HFF-Myc (cell line): ENCODE results near the gene BMPR1B.

Experiments used
- DNase-seq: peaks from one replicate; pipeline ENCODE4 v3.0.0-alpha.2; 2011; ENCODE audit warnings: low read depth; ENCODE audit errors: extremely low read depth
- H3K4me3 ChIP-seq: replicated peaks from 2 replicates; pipeline ENCODE4 v1.5.1; 2011; ENCODE audit warnings: low read depth, mild to moderate bottlenecking, control low read depth, low read length
- CTCF ChIP-seq: IDR thresholded peaks from 2 replicates; pipeline ENCODE4 v1.5.1; 2012; ENCODE audit warnings: mild to moderate bottlenecking, low read depth, low read length, control low read depth; ENCODE audit errors: missing control alignments

The BMPR1B gene

GRCh38 chr4:94741304-94741703 lies 16.5 kb upstream of the BMPR1B start:
- no peak for TF ChIP-seq CTCF
- H3K4me3 ChIP-seq = no peak overlapping the region
- no peak for DNase-seq

- no peak for DNase-seq
- no peak for TF ChIP-seq CTCF
- no peak overlapping the region for H3K4me3 ChIP-seq
These were observed 13.9 kb upstream of the BMPR1B start for GRCh38 chr4:94743838-94744237.

GRCh38 chr4:94744850-94745249 lies 12.9 kb upstream of the BMPR1B start:
- DNase-seq = no peak
- no peak for TF ChIP-seq CTCF
- H3K4me3 ChIP-seq = no peak overlapping the region

DNA sequence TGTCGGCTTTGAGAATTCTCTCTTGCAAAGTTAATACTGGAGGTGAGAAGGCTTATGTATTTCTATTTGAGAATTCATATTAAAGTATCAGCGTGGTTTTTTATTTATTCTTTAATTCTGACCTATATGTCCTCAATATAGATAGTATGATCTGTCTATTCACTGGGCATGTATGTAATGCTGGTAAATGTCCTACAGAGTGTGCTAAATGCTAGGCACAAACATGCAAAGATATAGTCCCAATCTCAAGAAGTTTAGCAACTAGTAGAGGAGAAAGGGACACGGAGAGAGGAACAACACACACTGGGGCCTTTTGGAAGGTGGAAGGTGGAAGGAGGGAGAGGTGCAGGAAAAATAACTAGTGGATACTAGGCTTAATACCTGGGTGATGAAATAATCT lies 11.0 kb upstream of the BMPR1B start:
- TF ChIP-seq CTCF = no peak
- H3K4me3 ChIP-seq = no peak overlapping the region
- DNase-seq = no peak

DNA sequence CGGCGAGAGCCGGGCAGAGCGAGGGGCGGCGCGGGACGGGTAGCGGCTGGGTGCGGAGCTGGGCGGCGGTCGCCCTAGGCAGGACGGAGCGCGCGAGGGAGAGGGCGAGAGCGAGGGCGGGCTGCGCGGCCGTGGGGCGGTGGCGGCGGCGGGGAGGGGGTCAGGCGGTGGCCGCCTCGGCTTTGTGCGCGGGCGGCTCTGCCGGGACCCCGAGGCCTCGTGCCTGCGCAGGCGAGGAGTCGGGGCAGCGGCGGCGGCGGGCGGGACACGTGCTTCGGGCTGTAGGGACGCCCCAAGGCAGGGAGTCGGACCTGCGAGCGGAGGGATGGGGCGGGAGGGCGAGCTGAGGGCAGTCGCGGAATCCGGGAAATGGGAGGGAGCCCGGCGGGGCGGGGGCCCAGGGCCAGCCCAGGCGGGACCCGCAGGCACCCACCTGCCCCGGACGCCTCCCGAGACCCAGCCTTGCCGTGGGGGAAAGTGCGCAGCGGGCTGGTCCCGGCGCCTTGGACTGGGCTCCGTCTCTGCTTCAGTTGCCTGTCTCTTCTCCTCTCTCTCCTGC lies 465 bp downstream of the BMPR1B start:
- peak overlapping the region; percentile 22 for H3K4me3 ChIP-seq
- no peak for DNase-seq

GRCh38 chr4:94758700-94759399 lies 1.1 kb downstream of the BMPR1B start:
- peak overlapping the region; percentile 22 for H3K4me3 ChIP-seq
- DNase-seq = no peak
- no peak for TF ChIP-seq CTCF

More for the DNA sequence above, 465 bp downstream of the BMPR1B start:
- TF ChIP-seq CTCF = no peak

DNA sequence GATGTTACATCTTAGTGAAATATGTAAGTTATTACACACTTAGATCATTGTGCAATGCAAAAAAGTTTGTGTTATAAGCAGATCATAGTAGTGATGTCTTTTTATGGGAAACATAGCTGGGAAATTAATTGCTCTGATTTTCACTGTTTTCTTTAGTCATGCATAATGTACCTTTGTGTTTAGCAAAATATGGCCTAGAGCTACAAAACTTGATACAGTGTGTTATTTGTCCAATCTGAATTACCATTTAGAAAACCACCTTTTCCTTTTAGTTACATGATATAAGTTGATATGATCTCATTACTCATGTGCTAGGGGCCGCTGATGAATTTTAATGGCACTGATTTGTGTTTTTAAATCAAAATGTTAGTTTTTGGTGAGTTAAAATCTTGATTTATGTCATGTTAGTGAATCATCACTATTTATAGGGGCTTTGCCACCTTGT lies 2.0 kb downstream of the BMPR1B start:
- no peak for DNase-seq
- H3K4me3 ChIP-seq = no peak overlapping the region
- no peak for TF ChIP-seq CTCF
